Endothelial cell of umbilical vein (primary cell): ENCODE data around the gene WIPI1. TPM values are rescaled to one million over a fixed set of nuclear protein-coding genes. Genes with fewer than 3 reads are reported as not detected.

Experiments used
- BruUV-seq: library from RNA; stranded (reverse); fragments of 400-500 nt; replicated peaks from 2 replicates; lab custom pipeline; 2021; lab: Mats Ljungman, UMichigan
- CTCF ChIA-PET: fragments of 300-600, 350-600 bp; sonication (Branson Sonifier 250); formaldehyde crosslinking; loops from one replicate; lab custom pipeline; 2021; ENCODE audit warnings: antibody characterized with exemption, inconsistent platforms; lab: Charles Lee
- POLR2A ChIA-PET: fragments of 300-600, 350-600 bp; sonication (Branson Sonifier 250); formaldehyde crosslinking; loops from one replicate; lab custom pipeline; 2021; ENCODE audit warnings: antibody characterized with exemption, inconsistent platforms; lab: Charles Lee
- DNase-seq: peaks from one replicate; pipeline ENCODE4 v3.0.0-alpha.2; 2011; ENCODE audit warnings: low read depth, low spot score
- FAIRE-seq: peaks from 2 replicates; lab custom pipeline; 2011; peaks lifted over from hg19 to GRCh38; lab: Jason Lieb, UNC
- H2AFZ ChIP-seq: 2 replicates; pipeline ENCODE4 v1.6.0; 2012; ENCODE audit warnings: low read depth, low read length, control low read depth, inconsistent platforms
- H3K27ac ChIP-seq: 2 replicates; pipeline ENCODE4 v1.5.1; 2011; ENCODE audit warnings: low read depth, mild to moderate bottlenecking, control low read depth, low read length, moderate library complexity; ENCODE audit not compliant: insufficient read depth
- H3K27me3 ChIP-seq, 2 experiments: 2 replicates each; pipeline versions ENCODE4 v1.6.0 to v1.6.1; 2011; ENCODE audit warnings: low read length in 2 of 2, mixed read lengths in 1 of 2; ENCODE audit not compliant: control insufficient read depth in 2 of 2, insufficient read depth in 2 of 2
- H3K36me3 ChIP-seq, 2 experiments: 2 replicates in 1 of 2; 3 replicates in 1 of 2; pipeline ENCODE4 v1.5.1; 2011; ENCODE audit warnings: low read length in 2 of 2, mild to moderate bottlenecking in 1 of 2, moderate library complexity in 1 of 2; ENCODE audit not compliant: control insufficient read depth in 2 of 2, insufficient read depth in 2 of 2; ENCODE audit errors: extremely low read depth in 1 of 2
- H3K4me1 ChIP-seq: 3 replicates; pipeline ENCODE4 v1.5.1; 2011; ENCODE audit warnings: mild to moderate bottlenecking, low read length; ENCODE audit not compliant: control insufficient read depth, insufficient read depth; ENCODE audit errors: extremely low read depth
- H3K4me2 ChIP-seq: 2 replicates; pipeline ENCODE4 v1.6.1; 2011; ENCODE audit warnings: low read length, control low read depth, mixed read lengths; ENCODE audit not compliant: insufficient read depth
- H3K4me3 ChIP-seq, 3 experiments: fragments of 200-600 bp in 1 of 3; sonication (generic), shearing (Covaris generic) in 1 of 3; replicated peaks in 1 of 3; 2 replicates each; pipeline ENCODE4 v1.5.1; 2011 to 2016; ENCODE audit warnings: control low read depth in 3 of 3, low read length in 3 of 3, mild to moderate bottlenecking in 2 of 3, inconsistent platforms in 1 of 3, low read depth in 1 of 3, moderate library complexity in 1 of 3; ENCODE audit not compliant: insufficient read depth in 1 of 3
- H3K79me2 ChIP-seq: 2 replicates; pipeline ENCODE4 v1.6.0; 2012; ENCODE audit warnings: low read length, inconsistent platforms; ENCODE audit not compliant: control insufficient read depth, insufficient read depth
- H3K9ac ChIP-seq: replicated peaks from 2 replicates; pipeline ENCODE3; 2011; ENCODE audit warnings: low read length, control low read depth; ENCODE audit not compliant: insufficient read depth; ENCODE audit errors: extremely low read depth
- H3K9me1 ChIP-seq: replicated peaks from 3 replicates; pipeline ENCODE4 v1.6.0; 2011; ENCODE audit warnings: mild to moderate bottlenecking, low read length; ENCODE audit not compliant: control insufficient read depth, insufficient read depth; ENCODE audit errors: extremely low read depth
- H3K9me3 ChIP-seq: replicated peaks from 2 replicates; pipeline ENCODE4 v1.5.1; 2012; ENCODE audit warnings: low read length, inconsistent platforms; ENCODE audit not compliant: control insufficient read depth, insufficient read depth
- H4K20me1 ChIP-seq: replicated peaks from 2 replicates; pipeline ENCODE3; 2011; ENCODE audit warnings: mild to moderate bottlenecking, low read length; ENCODE audit not compliant: control insufficient read depth, insufficient read depth; ENCODE audit errors: extremely low read depth
- EZH2 ChIP-seq: IDR thresholded peaks from 2 replicates; pipeline ENCODE4 v1.6.1; 2012; ENCODE audit warnings: borderline replicate concordance, low read depth, mild to moderate bottlenecking, moderate library complexity, low read length, inconsistent platforms; ENCODE audit not compliant: severe bottlenecking
- FOS ChIP-seq: IDR thresholded peaks from 2 replicates; pipeline ENCODE4 v1.6.1; 2011; ENCODE audit warnings: mild to moderate bottlenecking, low read length, moderate library complexity, borderline replicate concordance; ENCODE audit not compliant: insufficient read depth
- GATA2 ChIP-seq: IDR thresholded peaks from 2 replicates; pipeline ENCODE4 v1.7.0; 2011; ENCODE audit warnings: low read depth, mild to moderate bottlenecking, moderate library complexity, mixed read lengths, low read length; ENCODE audit not compliant: insufficient read length, insufficient read depth
- JUN ChIP-seq: IDR thresholded peaks from 2 replicates; pipeline ENCODE4 v1.6.1; 2011; ENCODE audit warnings: borderline replicate concordance, low read depth; ENCODE audit not compliant: insufficient read length, insufficient read depth
- MYC ChIP-seq: IDR thresholded peaks from one replicate; pipeline ENCODE4 v1.6.1; 2011; ENCODE audit warnings: mild to moderate bottlenecking, low read depth, low read length
- POLR2A ChIP-seq: IDR thresholded peaks from 2 replicates; pipeline ENCODE4 v1.6.1; 2012; ENCODE audit warnings: low read depth, mild to moderate bottlenecking, control low read depth, low read length
- POLR2AphosphoS5 ChIP-seq: IDR thresholded peaks from 2 replicates; pipeline ENCODE4 v1.6.1; 2012; ENCODE audit warnings: low read depth, mild to moderate bottlenecking, control low read depth, low read length, moderate library complexity; ENCODE audit not compliant: insufficient read depth
- dilution Hi-C: fragments of 300-500 bp; cut with MboI; formaldehyde crosslinking; loops from one replicate; pipeline ENCODE4 v1.15.0; 2019; ENCODE audit warnings: low sequenced_read_pairs; ENCODE audit not compliant: extremely low pct_ligation_motif_present
- intact Hi-C: fragments of 100-400 bp; cut with micrococcal nuclease; formaldehyde crosslinking; loops from one replicate; pipeline ENCODE4 v1.10.0; 2022
- polyA plus RNA-seq, 4 experiments: library from polyadenylated mRNA; depleted of rRNA in 3 of 4; stranded (reverse) in 3 of 4; unstranded in 1 of 4; fragments of >200 nt; gene quantifications; 2 replicates each; pipeline versions ENCODE4 v1.2.1 to v1.2.3, GENCODE V29; 2011 to 2012; ENCODE audit warnings: missing spikeins in 1 of 4
- total RNA-seq: library from RNA; stranded (reverse); gene quantifications from 2 replicates; pipeline ENCODE4 v1.2.3, GENCODE V29; 2021
- TF ChIP-seq, protein P1 (sequence below), 2 donors: IDR thresholded peaks; 1 replicate in 1 of 2; 2 replicates in 1 of 2; pipeline ENCODE4 v1.5.1; 2011; ENCODE audit warnings: low read length in 2 of 2, mild to moderate bottlenecking in 2 of 2, moderate library complexity in 2 of 2, control low read depth in 1 of 2, inconsistent platforms in 1 of 2, low read depth in 1 of 2; ENCODE audit not compliant: insufficient read depth in 1 of 2; ENCODE audit errors: extremely low read depth in 1 of 2
- TF ChIP-seq, protein P2 (sequence below): IDR thresholded peaks from 2 replicates; pipeline ENCODE4 v1.6.1; 2011; ENCODE audit not compliant: insufficient read depth, insufficient read length

WIPI1 gene
- total and polyA plus RNA-seq, 2 donors (not counting 3 experiments of a cell fraction or from before 2014, with no cell fraction given), result 49.9 to 70.3 TPM

DNA sequence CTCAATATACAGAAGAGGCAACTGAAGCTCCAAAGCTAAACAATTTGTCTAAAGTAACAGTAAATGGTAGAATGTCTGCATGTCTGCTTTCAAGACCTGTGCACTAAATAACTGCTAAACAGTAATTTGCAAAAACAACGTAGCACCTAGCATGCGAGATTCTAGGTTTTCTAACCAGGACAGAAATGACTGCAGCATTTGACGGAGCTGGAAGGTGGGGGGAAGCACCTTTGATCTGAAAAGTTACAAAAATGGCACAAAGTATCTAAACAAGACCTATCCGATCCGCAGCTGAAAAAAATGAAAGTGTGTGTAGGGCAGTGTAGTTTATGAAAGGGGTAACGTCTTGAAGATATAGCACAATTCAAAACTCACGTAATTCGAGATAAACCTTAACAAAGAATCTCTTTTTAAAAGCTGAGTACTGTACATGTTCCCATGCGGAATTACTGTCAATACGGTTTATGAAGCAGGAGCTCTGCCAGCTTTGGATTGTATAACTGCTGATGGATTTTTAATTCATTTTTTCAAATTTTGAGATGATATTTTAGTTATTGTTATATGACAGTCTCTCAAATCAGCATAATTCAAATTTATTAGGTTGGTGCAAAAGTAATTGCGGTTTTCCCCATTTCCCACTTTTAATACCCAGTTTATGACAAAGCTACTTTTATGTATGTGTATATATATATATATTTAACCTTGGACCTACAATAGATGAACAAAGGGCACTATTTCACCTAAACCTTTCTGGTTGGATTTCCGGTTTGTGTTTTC, 1.2 kb upstream of the WIPI1 start:
- Histone ChIP-seq H3K36me3 (no peaks in the 10 kb centered on the region), H3K27me3 (no peaks in the 10 kb centered on the region), H3K4me1 (peaks cover 20% of the 10 kb centered on the region), H3K9me1 (no peaks in the 10 kb centered on the region), H3K9me3 (no peaks in the 10 kb centered on the region), H2AFZ (peak overlapping the region; percentile 51), H3K27ac (no peak overlapping the region), H4K20me1 (no peaks in the 10 kb centered on the region), H3K79me2 (no peaks in the 10 kb centered on the region), H3K9ac (no peak overlapping the region), H3K4me3 (peak overlapping the region in 2 of 3 experiments; percentile 48 to 54), H3K4me2 (peak overlapping the region; percentile 57)
- no peak for TF ChIP-seq FOS
- TF ChIP-seq, protein P1, sequence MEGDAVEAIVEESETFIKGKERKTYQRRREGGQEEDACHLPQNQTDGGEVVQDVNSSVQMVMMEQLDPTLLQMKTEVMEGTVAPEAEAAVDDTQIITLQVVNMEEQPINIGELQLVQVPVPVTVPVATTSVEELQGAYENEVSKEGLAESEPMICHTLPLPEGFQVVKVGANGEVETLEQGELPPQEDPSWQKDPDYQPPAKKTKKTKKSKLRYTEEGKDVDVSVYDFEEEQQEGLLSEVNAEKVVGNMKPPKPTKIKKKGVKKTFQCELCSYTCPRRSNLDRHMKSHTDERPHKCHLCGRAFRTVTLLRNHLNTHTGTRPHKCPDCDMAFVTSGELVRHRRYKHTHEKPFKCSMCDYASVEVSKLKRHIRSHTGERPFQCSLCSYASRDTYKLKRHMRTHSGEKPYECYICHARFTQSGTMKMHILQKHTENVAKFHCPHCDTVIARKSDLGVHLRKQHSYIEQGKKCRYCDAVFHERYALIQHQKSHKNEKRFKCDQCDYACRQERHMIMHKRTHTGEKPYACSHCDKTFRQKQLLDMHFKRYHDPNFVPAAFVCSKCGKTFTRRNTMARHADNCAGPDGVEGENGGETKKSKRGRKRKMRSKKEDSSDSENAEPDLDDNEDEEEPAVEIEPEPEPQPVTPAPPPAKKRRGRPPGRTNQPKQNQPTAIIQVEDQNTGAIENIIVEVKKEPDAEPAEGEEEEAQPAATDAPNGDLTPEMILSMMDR (IDR thresholded peaks at IDR 0.05; ENCODE audit: extremely low read depth in 1 of 2, insufficient read depth in 1 of 2, low read depth in 1 of 2, low read length in 2 of 2), result no peak
- no peak for TF ChIP-seq MYC
- TF ChIP-seq GATA2, result no peak
- TF ChIP-seq, protein P2, sequence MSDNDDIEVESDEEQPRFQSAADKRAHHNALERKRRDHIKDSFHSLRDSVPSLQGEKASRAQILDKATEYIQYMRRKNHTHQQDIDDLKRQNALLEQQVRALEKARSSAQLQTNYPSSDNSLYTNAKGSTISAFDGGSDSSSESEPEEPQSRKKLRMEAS, result no peak
- no peak for TF ChIP-seq POLR2AphosphoS5
- TF ChIP-seq JUN, result no peak
- TF ChIP-seq POLR2A, result no peak
- no peak for TF ChIP-seq EZH2
- dilution Hi-C loops (no loop called here), intact Hi-C loops (loop anchor here (5.0 kb wide), 2 partner anchors 211 to 356 kb away; partner anchors contain the start of gene AMZ2)
- DNase-seq (no peak), FAIRE-seq (peak; percentile 37)
- CTCF ChIA-PET, result interaction anchor here (0.6 to 8.0 kb wide), 13 partner anchors 10 to 913 kb away, joined by 3 to 35 read pairs (median 7); partner anchors contain the start of gene AMZ2
- no TSS peak for BruUV-seq
- POLR2A ChIA-PET, result interaction anchor here (1.4 kb wide), 1 partner anchor 211 kb away, joined by 12 read pairs; the partner anchor contains the start of gene AMZ2
